ENCODE measurements around the gene LYRM4. TPM values are rescaled to one million over a fixed set of nuclear protein-coding genes. Genes with fewer than 3 reads are reported as not detected.

LYRM4 gene
- total and polyA plus RNA-seq, 2 experiments from 2014 or later, result 51.0 to 62.0 TPM

- TF ChIP-seq REST (IDR thresholded peaks at IDR 0.05; ENCODE audit: unreplicated experiment) (no peak), EZH2phosphoT487 (IDR thresholded peaks at IDR 0.05; ENCODE audit: unreplicated experiment) (no peak), STAT1 (IDR thresholded peaks at IDR 0.05; ENCODE audit: unreplicated experiment) (no peak), EZH2 (IDR thresholded peaks at IDR 0.05; ENCODE audit: low read depth, unreplicated experiment) (no peak), NANOG (IDR thresholded peaks at IDR 0.05; ENCODE audit: borderline replicate concordance) (no peak), POLR2AphosphoS5 (IDR thresholded peaks at IDR 0.05; ENCODE audit: low read depth) (no peak), ZNF114 (CRISPR knock-in tag; IDR thresholded peaks at IDR 0.05) (no peak), ZNF331 (CRISPR knock-in tag; IDR thresholded peaks at IDR 0.05; ENCODE audit: low read depth) (no peak), ETS1 (IDR thresholded peaks at IDR 0.05) (no peak), CREB1 (CRISPR knock-in tag; IDR thresholded peaks at IDR 0.05; ENCODE audit: low read depth) (no peak), JUNB (IDR thresholded peaks at IDR 0.05; ENCODE audit: unreplicated experiment) (no peak), CTCF (conservative IDR thresholded peaks at IDR 0.05; ENCODE audit: low read depth in 2 of 2) (no peak)
- TF ChIP-seq, protein P1, sequence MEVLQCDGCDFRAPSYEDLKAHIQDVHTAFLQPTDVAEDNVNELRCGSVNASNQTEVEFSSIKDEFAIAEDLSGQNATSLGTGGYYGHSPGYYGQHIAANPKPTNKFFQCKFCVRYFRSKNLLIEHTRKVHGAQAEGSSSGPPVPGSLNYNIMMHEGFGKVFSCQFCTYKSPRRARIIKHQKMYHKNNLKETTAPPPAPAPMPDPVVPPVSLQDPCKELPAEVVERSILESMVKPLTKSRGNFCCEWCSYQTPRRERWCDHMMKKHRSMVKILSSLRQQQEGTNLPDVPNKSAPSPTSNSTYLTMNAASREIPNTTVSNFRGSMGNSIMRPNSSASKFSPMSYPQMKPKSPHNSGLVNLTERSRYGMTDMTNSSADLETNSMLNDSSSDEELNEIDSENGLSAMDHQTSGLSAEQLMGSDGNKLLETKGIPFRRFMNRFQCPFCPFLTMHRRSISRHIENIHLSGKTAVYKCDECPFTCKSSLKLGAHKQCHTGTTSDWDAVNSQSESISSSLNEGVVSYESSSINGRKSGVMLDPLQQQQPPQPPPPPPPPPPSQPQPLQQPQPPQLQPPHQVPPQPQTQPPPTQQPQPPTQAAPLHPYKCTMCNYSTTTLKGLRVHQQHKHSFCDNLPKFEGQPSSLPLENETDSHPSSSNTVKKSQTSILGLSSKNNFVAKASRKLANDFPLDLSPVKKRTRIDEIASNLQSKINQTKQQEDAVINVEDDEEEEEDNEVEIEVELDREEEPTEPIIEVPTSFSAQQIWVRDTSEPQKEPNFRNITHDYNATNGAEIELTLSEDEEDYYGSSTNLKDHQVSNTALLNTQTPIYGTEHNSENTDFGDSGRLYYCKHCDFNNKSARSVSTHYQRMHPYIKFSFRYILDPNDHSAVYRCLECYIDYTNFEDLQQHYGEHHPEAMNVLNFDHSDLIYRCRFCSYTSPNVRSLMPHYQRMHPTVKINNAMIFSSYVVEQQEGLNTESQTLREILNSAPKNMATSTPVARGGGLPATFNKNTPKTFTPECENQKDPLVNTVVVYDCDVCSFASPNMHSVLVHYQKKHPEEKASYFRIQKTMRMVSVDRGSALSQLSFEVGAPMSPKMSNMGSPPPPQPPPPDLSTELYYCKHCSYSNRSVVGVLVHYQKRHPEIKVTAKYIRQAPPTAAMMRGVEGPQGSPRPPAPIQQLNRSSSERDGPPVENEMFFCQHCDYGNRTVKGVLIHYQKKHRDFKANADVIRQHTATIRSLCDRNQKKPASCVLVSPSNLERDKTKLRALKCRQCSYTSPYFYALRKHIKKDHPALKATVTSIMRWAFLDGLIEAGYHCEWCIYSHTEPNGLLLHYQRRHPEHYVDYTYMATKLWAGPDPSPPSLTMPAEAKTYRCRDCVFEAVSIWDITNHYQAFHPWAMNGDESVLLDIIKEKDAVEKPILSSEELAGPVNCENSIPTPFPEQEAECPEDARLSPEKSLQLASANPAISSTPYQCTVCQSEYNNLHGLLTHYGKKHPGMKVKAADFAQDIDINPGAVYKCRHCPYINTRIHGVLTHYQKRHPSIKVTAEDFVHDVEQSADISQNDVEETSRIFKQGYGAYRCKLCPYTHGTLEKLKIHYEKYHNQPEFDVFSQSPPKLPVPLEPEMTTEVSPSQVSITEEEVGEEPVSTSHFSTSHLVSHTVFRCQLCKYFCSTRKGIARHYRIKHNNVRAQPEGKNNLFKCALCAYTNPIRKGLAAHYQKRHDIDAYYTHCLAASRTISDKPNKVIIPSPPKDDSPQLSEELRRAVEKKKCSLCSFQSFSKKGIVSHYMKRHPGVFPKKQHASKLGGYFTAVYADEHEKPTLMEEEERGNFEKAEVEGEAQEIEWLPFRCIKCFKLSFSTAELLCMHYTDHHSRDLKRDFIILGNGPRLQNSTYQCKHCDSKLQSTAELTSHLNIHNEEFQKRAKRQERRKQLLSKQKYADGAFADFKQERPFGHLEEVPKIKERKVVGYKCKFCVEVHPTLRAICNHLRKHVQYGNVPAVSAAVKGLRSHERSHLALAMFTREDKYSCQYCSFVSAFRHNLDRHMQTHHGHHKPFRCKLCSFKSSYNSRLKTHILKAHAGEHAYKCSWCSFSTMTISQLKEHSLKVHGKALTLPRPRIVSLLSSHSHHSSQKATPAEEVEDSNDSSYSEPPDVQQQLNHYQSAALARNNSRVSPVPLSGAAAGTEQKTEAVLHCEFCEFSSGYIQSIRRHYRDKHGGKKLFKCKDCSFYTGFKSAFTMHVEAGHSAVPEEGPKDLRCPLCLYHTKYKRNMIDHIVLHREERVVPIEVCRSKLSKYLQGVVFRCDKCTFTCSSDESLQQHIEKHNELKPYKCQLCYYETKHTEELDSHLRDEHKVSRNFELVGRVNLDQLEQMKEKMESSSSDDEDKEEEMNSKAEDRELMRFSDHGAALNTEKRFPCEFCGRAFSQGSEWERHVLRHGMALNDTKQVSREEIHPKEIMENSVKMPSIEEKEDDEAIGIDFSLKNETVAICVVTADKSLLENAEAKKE (CRISPR knock-in tag; IDR thresholded peaks at IDR 0.05), result no peak
- no peak overlapping the region for H3K4me3 ChIP-seq
- no peak overlapping the region for H3K4me3 Mint-ChIP-seq
- H3K27ac ChIP-seq (ENCODE audit: low read depth), result no peak overlapping the region
- H3K36me3 ChIP-seq (ENCODE audit: insufficient read depth), result no peaks in the 10 kb centered on the region
- peaks cover 24% of the 10 kb centered on the region for H3K4me1 Mint-ChIP-seq
- no peak for DNase-seq (ENCODE audit: low spot score)
- H3F3A ChIP-seq (replicated peaks; ENCODE audit: low read depth), result no peaks in the 10 kb centered on the region
- 0 out of 2 replicates have a peak, but pooled peaks cover 3% of the 10 kb centered on the region for H3K9me2 ChIP-seq (ENCODE audit: insufficient read depth)
- H3K4me1 ChIP-seq (ENCODE audit: insufficient read depth), result peaks cover 12% of the 10 kb centered on the region; the same call in 1 of the 2 replicates
- no peak overlapping the region for H3K27ac Mint-ChIP-seq
- H3K79me2 ChIP-seq (replicated peaks; ENCODE audit: insufficient read depth), result peaks cover 21% of the 10 kb centered on the region
- H2AFZ ChIP-seq, result no peak overlapping the region
- H3K27me3 ChIP-seq (ENCODE audit: insufficient read depth), result no peaks in the 10 kb centered on the region
- no peak for ATAC-seq
- peaks cover 6% of the 10 kb centered on the region; the same call in 2 of the 3 replicates for H3K9me3 Mint-ChIP-seq
- H3K4me2 ChIP-seq, result no peak overlapping the region
- no peaks in the 10 kb centered on the region for H3K27me3 Mint-ChIP-seq (ENCODE audit: insufficient read depth, low read depth, poor library complexity)
- H4K20me1 ChIP-seq (replicated peaks; ENCODE audit: insufficient read depth), result peaks cover 6% of the 10 kb centered on the region; the same call in 1 of the 2 replicates
- H3K36me3 Mint-ChIP-seq (ENCODE audit: low read depth), result peaks cover 12% of the 10 kb centered on the region
Observed at GRCh38 chr6:5271926-5272325, 11.2 kb upstream of the LYRM4 start.
